ENCODE data around the gene TBC1D20.

GRCh38 chr20:432208-432607, 30.1 kb downstream of the TBC1D20 start:
- TF ChIP-seq CTCF (IDR thresholded peaks at IDR 0.05) (no peak), POLR2A (IDR thresholded peaks at IDR 0.05) (no peak), EP300 (IDR thresholded peaks at IDR 0.05) (no peak)
